NCI-H1694 treated with DMSO at 0.1 percent for 48 hours (cell line): ENCODE results near the gene AHCTF1.
"Not testable (repeated sequence)": the region's sequence is repeated elsewhere in the genome, so short reads cannot be mapped to it uniquely, and the experiment has no call there.

ENCODE experiments used
- DNase-seq: peaks from one replicate; lab custom pipeline; 2025; lab: John Stamatoyannopoulos, UW

AHCTF1 gene

GRCh38 chr1:246838118-246838456, 93.7 kb downstream of the AHCTF1 start:
- no peak for DNase-seq

GRCh38 chr1:246837418-246838117, 94.2 kb downstream of the AHCTF1 start:
- no peak for DNase-seq

GRCh38 chr1:246836209-246836966, 95.4 kb downstream of the AHCTF1 start:
- peak; percentile 74 for DNase-seq

GRCh38 chr1:246831543-246831942, 100.2 kb downstream of the AHCTF1 start:
- no peak for DNase-seq

GRCh38 chr1:246828818-246829217, 102.9 kb downstream of the AHCTF1 start:
- DNase-seq: no peak

- no peak for DNase-seq
These were observed 104.4 kb downstream of the AHCTF1 start for GRCh38 chr1:246827396-246827795.

- no peak for DNase-seq
These were observed 106.1 kb downstream of the AHCTF1 start for GRCh38 chr1:246825557-246826175.

GRCh38 chr1:246824541-246824940, 107.2 kb downstream of the AHCTF1 start:
- DNase-seq: no peak

GRCh38 chr1:246822154-246822553, 109.6 kb downstream of the AHCTF1 start:
- not testable (repeated sequence) for DNase-seq

GRCh38 chr1:246820666-246821065, 111.1 kb downstream of the AHCTF1 start:
- DNase-seq: no peak

GRCh38 chr1:246817778-246818177, 114.0 kb downstream of the AHCTF1 start:
- not testable (repeated sequence) for DNase-seq

GRCh38 chr1:246815693-246816270, 116.0 kb downstream of the AHCTF1 start:
- DNase-seq: no peak

GRCh38 chr1:246814890-246815289, 116.9 kb downstream of the AHCTF1 start:
- DNase-seq: no peak

GRCh38 chr1:246813325-246813724, 118.4 kb downstream of the AHCTF1 start:
- not testable (repeated sequence) for DNase-seq

GRCh38 chr1:246811985-246812384, 119.8 kb downstream of the AHCTF1 start:
- no peak for DNase-seq

GRCh38 chr1:246809473-246809872, 122.3 kb downstream of the AHCTF1 start:
- DNase-seq: no peak

- DNase-seq: no peak
These were observed 126.5 kb downstream of the AHCTF1 start for GRCh38 chr1:246805135-246805716.

GRCh38 chr1:246803883-246804282, 127.9 kb downstream of the AHCTF1 start:
- no peak for DNase-seq

- DNase-seq: no peak
These were observed 128.4 kb downstream of the AHCTF1 start for GRCh38 chr1:246803373-246803772.

GRCh38 chr1:246801241-246802020, 130.3 kb downstream of the AHCTF1 start:
- no peak for DNase-seq

GRCh38 chr1:246800756-246801155, 131.0 kb downstream of the AHCTF1 start:
- no peak for DNase-seq

- DNase-seq: no peak
These were observed 131.4 kb downstream of the AHCTF1 start for GRCh38 chr1:246800356-246800755.
